Measurements from ENCODE around the gene MEGF11.

- TF ChIP-seq CTCF (IDR thresholded peaks at IDR 0.05; ENCODE audit: low read length) (no peak), EZH2 (IDR thresholded peaks at IDR 0.05; ENCODE audit: borderline replicate concordance, low read length) (no peak)
Observed at GRCh38 chr15:66051833-66052232, 201.7 kb downstream of the MEGF11 start.
